Stimulated activated CD8-positive, alpha-beta memory T cell treated with anti-CD3 and anti-CD28 coated beads, Interleukin-4, amount 100 ng/mL, for 48 hours (primary cell): Measurements from ENCODE around the gene CHST11.
A peak's percentile ranks its signal among the peaks of the same experiment; 100 is the strongest.

Experiments used
- DNase-seq: peaks from one replicate; pipeline ENCODE4 v3.0.0-alpha.2; 2020

Gene CHST11

DNA sequence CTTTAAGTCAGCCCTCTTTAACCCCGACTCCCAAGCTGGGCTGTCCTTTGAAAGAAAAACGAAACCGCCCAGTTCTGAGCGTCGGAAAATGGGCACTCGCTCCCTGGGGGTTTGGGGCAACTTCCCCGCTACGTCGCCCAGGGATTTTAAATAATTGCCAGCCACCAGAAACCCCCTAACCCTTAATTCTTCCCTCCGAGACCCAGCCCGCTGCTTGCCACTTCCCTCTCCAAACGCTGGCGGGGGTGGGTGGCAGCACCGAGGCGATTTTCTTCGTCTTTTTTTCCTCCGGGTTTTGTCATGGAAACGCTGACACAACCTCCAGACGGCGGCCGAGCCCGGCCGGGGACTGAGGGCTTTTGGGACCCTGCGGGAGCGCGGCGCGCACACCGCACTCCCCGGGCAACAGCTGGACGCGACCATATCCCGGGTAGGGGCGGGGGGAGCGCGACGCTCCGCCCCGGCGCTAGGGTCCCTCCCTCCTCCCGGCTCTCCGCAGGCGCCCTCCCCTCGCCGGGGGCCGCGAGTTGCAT, at the start of gene CHST11:
CHST11 (plus strand) TSS at position 532 of the 533 bp plus-strand sequence.
- DNase-seq, result peak; percentile 82

DNA sequence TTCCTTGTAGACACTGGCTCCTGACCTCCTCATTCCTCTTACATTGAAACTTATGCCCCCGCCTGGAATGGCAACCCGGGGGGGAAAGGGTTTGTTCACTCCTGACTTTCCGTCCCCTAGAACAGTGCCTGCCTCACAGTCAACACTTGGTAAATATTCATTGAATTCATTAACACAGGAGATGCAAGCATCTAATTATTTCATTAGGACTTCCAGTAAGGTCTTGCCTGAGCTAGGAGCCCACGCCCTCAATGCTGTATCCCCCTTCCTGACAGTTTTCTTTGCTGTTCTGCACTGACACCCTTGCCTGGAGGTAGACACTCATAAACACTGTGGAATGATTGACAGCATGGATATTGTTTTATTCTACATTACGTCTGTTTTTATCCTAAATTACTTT, 49.3 kb upstream of the CHST11 start:
- no peak for DNase-seq

DNA sequence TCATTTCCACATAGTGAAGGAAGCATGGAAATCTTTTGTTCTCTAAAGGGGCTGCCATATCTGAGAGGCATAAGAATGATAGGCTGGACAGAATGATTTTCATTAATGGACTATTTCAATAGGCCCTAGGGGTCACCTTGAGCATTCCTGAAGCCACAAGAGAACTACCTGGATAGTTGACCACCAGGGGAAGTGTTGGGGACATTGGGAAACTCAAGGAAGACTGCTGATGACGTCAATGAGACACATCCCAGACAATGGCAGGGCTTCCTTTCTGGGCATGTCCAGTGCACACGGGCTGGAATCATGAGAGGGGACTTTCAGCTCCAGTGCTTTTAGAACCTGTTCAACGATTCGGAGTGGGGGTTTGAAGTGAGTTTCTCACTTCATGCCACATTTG, 48.8 kb upstream of the CHST11 start:
- DNase-seq, result no peak

DNA sequence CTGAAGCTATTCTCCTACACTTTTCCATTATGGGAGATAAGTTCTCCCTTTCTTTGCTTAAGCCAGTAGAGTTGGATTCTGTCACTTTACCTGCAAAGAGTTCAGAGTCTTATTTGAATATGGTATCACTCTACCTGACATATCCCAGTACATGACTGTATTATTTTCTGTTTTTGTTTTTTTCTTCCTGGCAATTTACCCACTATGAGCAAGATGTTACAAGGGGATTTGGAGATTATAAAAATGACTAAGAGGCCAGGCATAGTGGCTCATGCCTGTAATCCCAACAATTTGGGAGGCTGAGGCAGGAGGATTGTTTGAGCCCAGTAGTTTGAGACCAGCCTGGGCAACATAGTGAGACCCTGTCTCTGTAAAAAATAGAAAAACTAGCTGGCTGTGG, 46.4 kb upstream of the CHST11 start:
- no peak for DNase-seq

DNA sequence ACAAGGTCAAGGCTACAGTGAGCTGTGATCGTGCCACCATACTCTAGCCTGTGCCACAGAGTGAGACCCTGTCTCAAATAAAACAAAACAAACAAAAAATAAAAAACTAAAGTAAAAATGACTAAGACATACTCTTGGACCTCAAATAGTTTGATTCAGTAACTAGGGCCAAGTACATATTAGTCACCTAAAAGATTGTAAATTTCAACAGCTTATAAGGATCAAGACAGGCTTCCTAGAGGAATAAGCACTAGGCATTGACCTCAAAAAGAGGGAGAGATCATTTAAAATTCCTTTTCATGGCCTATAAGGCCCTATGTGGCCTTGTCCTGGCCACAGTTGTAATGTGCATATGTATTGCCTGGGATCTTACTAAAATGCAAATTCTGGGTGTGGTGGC, 46.0 kb upstream of the CHST11 start:
- no peak for DNase-seq

DNA sequence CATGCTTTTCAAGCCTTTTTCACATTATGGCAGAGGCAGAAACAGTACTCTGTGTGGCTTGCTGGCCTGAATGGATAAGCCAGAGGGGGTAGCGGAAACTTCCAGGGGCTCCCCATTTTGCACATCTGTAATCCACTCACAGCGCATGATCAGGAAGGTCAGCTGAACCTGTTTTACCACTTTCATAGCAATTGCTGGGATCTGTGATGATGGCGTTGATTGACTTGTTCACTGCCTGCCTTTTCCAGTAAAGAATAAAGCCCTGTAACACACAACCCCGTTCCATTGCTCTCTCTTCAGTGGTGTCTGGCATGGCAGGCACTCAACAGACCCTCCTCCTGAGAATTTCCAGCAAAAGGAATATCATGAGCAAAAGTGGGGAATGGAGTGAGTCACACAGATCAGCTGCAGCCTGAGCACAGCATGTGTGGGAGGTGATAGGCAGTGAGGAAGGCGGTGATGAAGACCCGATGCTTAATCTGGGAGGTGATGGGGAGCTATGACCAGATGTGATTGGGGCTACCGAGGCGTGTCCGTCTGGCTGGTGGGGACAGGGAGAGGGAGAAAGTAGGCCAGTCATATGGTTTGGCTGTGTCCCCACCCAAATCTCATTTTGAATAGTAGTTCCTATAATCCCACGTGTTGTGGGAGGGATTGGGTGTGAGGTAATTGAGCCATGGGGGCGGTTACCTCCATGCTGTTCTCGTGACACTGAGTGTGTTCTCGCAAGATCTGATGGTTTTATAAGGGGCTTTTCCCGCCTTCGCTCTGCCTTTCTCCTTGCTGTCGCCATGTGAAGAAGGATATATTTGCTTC, 44.7 kb upstream of the CHST11 start:
- DNase-seq, result no peak

DNA sequence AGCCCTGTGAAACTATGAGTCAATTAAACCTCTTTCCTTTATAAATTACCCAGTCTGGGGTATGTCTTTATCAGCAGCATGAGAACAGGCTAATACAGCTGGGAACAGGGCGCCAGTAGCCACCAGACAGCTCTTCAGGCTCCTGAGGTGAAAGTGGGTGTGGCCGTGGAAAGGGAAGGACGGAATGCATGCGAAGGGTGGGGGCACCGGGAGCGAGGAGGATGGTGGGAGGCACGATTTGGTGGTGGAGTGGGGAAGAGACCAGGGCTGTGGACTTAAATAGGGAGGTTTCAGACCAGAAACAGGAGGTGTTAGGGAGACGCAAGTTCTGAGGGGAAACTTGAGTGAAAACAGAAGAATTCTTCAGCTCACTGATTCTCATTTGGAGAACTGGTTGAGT, 44.1 kb upstream of the CHST11 start:
- DNase-seq, result no peak

DNA sequence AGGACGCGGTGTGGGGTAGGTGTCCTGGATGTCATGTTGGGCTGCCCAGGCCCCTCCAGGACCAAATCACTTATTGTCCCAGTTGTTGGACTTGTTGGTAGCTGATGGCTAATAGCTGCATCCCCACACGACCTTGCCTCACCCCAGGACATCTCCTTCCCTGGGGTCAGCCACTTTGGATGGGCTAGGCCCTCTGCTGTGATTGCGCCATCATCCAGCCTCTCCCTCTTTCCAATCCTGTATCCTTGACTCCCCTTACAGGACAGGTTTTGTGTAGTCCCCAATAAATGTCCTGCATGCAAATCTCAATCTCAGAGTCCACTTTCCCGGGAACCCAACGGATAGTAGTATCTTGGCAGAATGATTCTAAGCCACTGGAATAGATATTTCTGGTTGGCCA, 43.4 kb upstream of the CHST11 start:
- DNase-seq, result no peak

DNA sequence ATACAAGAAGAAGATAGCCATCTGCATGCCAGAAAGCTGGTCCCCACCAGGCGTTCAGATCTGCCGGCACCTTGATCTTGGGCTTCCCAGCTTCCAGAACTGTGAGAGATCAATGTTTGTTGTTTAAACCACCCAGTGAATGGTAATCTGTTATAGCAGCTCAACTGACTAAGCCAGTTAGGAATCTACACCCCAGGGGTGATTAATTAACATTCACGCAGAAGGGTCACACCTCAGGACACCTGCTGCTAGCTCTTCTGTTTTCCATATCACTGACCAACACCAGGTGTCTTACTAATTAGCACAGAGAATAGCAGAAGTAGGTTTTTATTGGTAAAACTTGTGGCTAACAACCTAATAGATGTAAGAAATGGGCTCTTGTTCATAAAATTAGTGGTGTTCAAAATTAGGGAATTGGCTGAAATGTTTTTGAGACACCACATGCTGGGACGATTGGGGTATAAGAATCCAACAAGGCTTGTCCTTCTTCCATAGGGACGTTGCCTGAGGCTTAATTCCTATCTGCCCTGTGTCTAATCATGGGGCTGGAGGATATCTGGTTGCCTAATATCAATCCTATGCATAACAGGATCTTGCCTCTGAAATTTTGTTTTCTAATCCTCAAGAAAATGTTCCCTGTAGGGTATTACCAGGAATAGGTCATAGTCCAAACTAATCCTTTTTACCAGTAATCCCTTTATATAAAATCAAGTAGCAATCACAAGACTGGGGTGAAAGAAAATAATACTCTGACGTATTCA, 42.0 kb upstream of the CHST11 start:
- DNase-seq, result no peak

DNA sequence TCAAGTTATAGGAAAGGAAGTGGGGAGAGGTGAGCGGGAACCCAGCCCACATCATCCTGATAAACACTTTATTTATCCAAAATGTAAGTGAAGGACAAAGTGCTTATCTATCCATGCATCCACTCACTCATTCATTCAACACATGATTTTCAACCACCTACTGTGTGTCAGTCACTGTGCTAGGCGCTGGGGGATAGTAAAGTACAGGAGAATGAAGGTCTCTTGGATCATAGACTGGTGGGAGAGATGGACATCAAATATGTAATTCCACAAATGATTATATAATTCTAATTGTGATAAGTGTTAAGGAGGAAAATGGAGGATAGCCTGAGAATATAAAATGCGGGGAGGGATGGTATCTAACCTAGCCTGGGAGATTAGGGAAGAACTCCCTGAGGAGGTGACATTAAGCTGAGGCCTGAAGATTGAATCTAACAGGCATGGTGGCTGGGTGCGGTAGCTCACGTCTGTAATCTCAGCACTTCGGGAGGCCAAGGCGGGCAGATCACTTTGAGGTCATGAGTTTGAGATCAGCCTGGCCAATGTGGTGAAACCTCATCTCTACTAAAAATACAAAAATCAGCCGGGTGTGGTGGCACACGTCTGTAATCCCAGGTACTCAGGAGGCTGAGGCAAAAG, 41.3 kb upstream of the CHST11 start:
- DNase-seq, result no peak

DNA sequence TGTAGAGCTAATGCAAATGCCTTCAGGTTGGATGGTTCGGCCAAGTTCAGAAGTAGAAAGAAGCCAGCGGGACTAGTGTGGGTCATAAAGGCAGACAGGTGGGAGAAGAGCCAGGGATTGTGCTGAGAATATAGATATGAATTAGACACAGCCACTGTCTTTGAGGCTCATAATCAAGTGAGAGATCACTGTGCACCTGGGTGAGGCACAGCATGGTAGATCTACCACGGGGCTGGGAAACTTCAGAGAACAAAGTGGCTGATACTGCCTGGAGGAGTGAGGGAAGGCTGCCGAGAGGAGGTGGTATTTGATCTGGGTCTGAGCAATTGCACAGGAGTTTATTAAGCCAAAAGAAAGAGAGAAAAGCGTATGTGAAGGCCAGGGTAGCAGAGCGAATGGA, 40.6 kb upstream of the CHST11 start:
- no peak for DNase-seq

DNA sequence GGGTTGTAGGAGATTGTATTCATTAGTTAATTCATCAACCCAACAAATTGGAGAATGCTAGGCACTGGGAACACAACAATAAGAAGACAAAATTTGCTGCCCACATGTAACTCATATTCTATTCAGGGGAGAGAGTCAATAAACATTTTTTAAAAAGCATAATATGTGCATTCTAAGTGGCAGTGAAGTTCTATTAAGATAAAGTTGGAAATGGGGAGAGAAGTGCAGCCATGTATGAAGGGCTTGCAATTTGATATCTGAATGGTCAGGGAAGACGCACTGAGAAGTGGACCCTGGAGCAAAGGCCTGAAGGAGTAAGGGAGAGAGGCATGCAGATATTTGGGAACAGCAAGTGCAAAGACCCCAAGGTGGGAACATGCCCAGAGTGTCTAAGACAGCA, 40.2 kb upstream of the CHST11 start:
- DNase-seq, result no peak

DNA sequence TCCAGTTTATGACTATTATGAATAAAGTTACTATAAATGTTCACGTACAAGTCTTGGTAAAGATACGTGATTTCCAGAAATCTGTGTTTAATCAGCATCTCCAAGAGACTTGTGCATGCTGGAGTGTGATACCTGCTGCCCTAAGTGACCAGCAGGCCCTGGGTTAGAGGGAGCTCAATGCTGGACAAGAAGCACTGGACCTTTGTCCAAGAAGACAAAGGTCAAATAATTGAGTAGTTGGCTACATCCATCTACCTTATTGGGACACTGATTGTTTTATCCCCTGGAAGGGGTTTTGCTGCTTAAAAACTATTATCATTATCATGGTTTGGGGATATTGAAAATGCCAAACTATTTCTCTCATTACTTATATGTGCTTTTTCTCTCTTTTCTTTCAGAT, 37.0 kb upstream of the CHST11 start:
- DNase-seq, result no peak

DNA sequence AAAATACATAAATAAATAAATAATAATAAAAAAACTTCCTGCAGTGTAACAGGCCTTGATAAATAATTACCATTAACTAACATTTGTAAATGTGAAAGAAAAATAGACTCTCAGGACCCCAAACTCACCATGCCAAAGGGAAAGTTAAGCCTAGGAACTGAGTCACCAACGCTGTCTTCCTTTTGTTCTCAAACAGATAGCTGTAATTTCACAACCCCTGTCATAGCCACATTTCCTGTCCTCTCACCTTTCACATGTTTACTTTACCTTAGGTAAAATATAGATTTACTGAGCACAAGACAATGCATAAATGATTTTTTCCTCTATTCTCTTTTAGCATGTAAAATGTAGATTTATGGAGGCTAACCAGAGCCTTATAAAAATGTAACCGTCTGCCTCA, 35.9 kb upstream of the CHST11 start:
- no peak for DNase-seq

DNA sequence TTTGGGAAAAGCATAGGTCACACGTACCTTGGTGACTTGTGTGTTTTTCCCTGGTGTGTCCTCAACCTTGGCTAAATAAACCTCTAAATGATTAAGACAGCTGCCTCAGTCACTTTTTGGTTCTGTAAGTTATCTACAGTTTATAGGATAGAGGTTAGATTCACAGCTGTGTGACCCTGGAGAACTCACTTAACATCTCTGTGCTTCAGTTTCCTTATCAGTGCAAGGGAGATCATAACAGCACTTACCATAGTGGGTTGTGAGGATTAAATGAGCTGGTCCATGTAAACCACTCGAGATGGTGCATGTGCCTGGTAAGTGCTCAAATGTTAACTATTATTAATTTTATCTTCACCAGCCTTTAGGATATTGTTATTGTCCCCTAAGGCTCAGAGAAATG, 35.4 kb upstream of the CHST11 start:
- DNase-seq, result no peak

DNA sequence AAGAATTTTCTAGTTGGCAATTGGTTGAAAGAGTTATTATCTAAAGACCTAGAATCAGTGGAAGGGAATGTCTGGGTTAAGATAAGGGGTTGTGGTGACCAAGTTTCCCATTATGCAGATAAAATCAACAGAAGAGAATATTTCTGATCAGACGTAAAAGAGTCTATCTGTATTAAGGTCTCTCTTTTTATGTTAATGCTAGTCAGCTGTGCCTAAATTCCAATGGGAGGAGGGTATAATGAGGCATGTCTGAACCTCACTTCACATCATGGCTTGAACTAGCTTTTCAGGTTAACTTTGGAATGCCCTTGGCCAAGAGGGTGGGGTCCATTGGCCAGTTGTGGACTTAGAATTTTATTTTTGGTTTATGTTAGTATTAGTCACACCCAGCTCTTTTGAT, 34.3 kb upstream of the CHST11 start:
- DNase-seq, result no peak

DNA sequence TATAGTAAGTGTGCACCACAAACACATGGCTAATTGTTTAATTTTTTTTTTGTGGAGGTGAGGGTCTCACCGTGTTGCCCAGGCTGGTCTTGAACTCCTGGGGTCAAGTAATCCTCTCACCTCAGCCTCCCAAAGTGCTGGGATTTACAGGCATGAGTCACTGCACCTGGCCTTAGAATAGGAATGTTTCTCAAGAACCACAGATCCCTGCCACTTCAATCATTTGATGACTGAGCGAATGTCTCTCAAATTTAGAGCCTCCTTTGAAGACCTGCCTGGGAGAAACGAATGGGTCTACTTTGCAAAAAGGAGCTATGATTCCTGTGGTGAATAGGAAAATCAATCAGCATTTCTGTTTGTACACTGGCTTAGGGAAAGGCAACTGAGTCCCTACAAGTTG, 33.5 kb upstream of the CHST11 start:
- no peak for DNase-seq

DNA sequence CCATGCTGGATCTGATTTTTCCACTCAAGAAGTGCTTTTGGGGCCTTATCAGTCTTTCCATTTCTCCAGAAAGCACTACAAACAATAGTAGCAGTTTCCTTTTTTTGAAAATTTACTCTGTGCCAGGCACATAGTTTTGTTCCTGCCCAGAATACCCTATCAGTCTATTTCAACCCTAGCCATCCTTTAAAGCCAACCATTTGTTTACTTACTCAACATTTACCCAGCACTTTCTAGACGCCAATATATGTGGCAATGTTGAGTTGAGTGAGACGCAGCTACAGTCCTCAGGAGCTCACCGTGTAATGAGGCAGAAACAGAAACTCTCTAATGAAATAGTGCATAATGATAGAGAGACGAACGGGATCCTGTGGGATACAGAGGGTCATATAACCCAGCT, 32.9 kb upstream of the CHST11 start:
- DNase-seq, result no peak

DNA sequence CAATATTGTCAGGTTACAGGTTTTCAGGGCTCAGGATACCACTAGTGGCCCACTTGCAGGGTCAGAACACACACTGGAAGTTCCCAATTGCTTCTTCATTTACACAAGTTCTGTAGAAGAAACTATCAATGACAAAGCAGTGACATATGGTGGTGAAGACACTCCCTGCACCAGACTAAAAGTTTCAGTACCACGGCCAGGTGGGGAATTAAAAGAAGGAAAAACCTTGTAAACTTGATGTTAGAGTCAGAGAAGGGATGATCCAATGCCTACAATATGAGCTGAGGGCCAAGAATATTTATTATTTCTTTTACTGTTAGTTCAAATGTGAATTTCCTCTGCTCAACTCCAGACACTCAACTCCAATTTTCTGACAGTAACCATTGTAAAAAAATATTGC, 31.8 kb upstream of the CHST11 start:
- DNase-seq, result no peak

DNA sequence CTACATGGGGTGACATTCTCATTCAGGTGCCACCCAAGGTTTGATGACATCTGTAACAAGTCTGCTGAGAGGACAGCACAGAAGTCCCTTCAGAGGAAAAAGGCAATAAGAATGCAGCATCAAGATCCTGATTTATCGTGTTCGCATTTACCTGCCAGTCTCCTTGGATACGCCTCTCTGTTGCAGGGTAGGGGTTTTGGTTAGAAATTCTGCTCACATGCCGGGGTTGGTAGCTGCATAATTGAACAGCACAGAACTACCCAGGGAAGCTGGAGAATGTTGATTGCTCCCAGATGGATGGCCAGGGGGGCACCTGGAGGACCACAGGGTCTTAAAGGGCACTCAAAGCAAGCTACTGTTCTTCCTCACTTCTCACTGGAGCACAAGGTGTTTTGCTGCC, 31.1 kb upstream of the CHST11 start:
- DNase-seq, result no peak

DNA sequence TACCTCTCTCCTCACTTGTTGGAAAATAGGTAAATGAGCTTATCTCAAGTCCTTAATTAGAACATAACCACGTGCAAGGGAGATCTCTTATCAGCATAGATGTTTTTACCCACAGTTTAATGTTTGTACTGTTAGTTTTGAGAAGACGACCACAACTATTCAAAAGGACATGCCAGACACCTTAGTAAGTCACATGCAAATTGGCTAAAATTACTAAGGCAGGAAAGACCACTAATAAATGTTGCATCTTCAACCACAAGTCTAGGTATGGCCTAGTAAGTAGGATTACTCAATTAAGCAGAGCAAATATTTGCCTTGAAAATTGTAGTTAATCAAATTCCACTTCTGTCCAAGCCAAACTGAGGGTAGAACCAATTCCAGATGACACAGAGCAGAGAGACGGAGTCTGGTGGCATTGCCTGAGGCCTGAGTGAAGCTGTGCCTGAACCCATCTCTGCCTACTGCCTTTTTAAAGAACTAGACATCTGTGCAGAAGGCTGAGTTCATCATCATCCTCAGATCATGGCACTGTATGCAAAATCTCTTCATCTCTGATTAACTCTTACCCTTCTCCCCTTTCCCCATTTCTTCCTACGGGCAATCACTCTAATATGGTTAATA, 29.7 kb upstream of the CHST11 start:
- no peak for DNase-seq

DNA sequence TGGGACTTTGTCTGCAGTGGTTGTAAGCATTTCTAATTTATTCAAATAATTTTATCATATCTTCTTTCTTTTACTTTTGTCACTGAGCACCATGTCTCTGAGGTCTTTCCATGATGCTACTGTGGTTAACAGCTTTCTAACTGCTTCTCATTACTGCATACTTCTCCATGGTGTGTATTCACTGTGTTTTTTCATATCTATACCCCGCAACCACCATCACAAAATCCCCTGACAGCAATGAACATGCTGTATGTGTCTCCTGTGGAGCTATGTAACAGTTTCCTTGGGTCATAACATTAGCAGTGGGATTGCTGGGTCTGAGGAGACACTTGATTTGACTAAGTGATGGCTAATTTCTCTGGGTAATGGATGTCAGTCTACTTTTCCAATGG, 29.2 kb upstream of the CHST11 start:
- DNase-seq, result no peak

DNA sequence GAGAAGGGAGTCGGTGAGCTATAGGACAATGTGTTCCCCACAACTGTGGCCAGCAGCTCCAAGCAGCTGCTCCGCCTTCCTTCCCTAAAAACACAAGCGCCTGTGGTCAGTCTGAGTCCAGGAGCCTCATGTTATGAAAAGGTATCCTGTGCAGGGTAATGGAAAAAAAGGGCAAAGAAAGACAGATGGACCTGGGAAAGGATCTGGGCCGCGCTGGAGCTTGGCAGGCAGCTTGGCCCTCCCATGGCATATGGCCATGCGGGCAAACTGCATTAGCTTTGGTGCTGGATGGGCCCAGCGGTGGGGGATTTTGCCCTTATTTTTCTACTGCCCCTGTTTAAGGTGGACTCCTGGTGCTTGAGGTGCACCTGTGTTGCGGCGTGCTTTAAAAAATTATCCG, 23.7 kb upstream of the CHST11 start:
- DNase-seq, result no peak
